HUDEP-2 (cell line): ENCODE measurements around the gene ZNF519.
A peak's percentile ranks its signal among the peaks of the same experiment; 100 is the strongest.
"Not testable (repeated sequence)": the region's sequence is repeated elsewhere in the genome, so short reads cannot be mapped to it uniquely, and the experiment has no call there.

Source experiments
- DNase-seq, 76 experiments: peaks; one replicate each; lab custom pipeline; 2025; ENCODE audit not compliant: unreplicated experiment in 76 of 76; lab: John Stamatoyannopoulos, UW

Gene ZNF519

GRCh38 chr18:14132271-14132700 lies at the start of gene ZNF519:
Gene ZNF519, minus strand, starts transcription at chr18:14132435. Its CDS starts 158 bp downstream, at chr18:14132277.
- DNase-seq, result peak in 74 of 76 experiments; percentile 25 to 97 (median 74)

- no peak for DNase-seq
Observed at GRCh38 chr18:14179306-14179705, 47.1 kb upstream of the ZNF519 start.

DNA sequence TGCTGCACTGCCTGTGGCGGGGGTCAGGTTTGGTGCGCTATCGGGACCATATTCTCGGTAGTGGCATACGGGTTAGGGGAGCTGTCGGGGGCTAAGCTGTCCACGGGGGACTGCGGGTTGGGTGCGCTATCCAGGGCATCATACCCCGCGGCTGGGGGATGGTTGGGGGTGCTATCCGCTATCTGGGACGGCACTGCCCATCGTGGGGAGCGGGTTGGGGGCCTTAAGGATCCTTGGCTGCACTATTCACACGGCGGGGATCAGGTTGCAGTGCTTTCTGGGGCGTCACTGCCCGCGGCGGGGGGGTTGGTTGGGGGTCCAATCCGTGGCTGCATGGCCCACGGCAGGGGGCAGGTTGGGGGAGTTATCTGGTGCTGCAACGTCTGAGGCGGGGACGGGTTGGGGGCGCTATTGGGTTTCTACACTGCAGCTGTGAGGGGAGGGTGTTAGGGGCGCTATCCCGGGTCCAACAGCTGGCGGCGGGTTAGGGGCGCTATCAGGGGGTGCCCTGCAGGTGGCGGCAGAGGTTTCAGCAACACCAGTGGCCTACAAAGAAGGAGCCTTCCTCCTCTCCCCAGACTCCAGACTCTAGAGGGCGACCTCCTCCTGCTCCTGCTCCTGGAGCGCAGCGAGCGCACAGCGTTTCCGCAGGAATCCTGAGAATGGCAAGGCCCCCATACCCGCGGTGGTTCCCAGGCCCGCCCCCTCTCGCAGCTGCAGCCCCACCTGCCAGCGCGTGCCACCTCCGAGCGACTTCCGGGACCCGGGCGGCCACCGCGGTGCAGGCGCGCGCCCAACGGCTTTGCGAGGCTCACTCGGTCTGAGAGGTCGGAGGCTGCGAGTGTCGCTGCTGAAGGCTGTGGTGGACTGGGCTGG lies 46.3 kb upstream of the ZNF519 start:
- DNase-seq, result peak in 46 of 76 experiments; percentile 0 to 68 (median 25)

- DNase-seq, result not testable (repeated sequence)
Observed at GRCh38 chr18:14177540-14178320, 45.5 kb upstream of the ZNF519 start.

DNA sequence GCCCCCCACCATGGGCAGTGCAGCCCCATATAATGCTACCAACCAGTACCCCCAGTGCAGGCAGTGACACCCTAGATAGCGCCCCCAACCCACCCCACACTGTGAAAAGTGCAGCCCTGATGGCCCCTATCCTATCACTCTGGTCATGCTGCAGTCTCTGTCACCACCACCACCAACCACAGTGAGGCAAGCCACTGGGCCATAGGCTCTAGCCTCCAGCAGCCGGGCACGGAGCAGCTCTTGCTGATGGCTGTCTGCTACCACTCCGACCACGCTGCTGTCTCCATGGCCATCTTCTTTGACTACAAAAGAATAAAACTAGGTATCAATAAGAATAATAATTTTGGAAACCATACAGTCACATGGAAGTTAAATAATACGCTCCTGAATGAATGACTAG lies 43.2 kb upstream of the ZNF519 start:
- DNase-seq, result not testable (repeated sequence)

- DNase-seq, result no peak
Observed at GRCh38 chr18:14174706-14175085, 42.5 kb upstream of the ZNF519 start.

- not testable (repeated sequence) for DNase-seq
Observed at GRCh38 chr18:14174002-14174705, 41.9 kb upstream of the ZNF519 start.

- not testable (repeated sequence) for DNase-seq
Observed at GRCh38 chr18:14173116-14173951, 41.1 kb upstream of the ZNF519 start.

GRCh38 chr18:14172142-14173115 lies 40.2 kb upstream of the ZNF519 start:
- DNase-seq, result not testable (repeated sequence)

- not testable (repeated sequence) for DNase-seq
Observed at GRCh38 chr18:14171301-14172141, 39.3 kb upstream of the ZNF519 start.

DNA sequence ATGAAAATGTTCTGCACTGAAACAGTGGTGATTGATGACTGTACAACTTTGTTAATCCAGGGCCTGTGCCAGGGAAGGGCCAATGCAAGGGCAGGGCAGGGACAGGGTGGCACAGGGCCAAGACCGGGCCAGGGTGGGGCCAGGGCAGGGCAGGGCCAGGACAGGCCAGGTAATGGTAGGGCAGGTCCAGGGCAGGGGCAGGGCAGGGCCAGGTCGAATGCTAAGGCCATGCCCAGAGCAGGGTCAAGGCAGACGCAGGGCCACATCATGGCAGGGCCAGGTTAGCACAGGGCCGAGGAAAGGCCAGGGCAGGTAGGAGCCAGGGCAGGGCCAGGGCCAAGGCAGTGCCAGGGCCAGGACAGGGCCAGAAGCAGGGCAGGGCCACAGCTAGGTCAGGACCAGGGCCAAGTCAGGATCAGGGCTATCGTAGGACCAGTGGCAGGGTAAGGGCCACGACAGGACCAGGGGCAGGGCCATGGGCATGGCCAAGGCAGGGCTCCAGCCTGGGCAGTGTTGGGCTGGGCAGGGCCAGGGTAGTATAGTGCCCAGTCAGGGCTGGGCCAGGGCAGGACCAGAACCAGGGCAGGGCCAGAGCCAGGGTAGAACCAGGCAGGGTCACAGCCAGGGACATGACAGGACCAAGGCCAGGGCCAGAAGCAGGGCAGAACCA lies 38.3 kb upstream of the ZNF519 start:
- not testable (repeated sequence) for DNase-seq

GRCh38 chr18:14162915-14163314 lies 30.7 kb upstream of the ZNF519 start:
- not testable (repeated sequence) for DNase-seq

DNA sequence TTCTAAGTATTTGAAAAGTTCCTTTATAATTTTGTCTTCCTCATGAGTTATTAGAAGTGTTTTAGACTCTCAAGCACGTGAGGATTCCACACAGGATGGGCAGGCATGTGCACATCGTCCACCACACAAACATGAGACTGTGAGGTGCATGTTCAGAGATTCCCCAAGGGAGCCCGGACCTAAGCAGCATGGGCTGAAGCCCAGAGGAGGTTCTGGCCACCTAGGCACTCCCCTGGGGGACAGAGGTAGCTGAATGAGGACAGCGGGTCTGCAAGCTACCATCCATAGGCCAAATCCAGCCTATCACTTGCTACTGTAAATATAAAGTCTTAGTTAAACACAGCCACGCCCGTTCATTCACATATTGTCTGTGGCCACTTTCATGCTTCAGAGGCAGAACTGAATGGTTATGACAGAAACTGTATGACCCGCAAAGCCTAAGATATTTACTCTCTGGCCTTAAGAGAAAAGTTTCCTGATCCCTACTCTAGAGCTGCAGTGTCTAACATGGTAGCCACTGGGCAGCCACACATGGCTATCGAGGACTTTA lies 19.4 kb upstream of the ZNF519 start:
- not testable (repeated sequence) for DNase-seq

GRCh38 chr18:14150766-14151165 lies 18.5 kb upstream of the ZNF519 start:
- DNase-seq, result not testable (repeated sequence)

DNA sequence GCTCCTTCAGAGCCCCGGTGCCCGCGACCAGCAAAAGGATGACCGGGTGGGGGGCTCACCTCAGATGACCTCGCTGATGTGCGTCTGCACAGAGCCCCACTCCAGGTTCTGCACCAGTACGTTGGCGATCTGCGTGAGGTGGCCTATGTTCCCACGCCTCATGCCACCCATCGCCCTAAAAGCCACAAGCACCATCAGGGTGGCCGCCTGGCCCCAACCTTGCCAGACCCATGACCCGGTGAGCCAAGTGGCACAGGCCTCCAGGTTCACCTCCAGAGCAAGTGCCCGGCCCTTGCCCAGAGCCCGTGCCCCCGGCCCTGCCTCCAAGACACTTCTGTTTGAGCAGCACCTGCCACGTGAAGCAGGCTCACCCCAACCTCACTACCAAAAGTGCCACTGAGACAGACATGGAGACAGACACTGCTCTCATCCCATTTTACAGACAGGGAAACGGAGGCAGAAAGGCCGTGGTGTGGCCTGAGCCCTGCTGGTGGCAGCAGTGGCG lies 17.7 kb upstream of the ZNF519 start:
- DNase-seq, result not testable (repeated sequence)

DNA sequence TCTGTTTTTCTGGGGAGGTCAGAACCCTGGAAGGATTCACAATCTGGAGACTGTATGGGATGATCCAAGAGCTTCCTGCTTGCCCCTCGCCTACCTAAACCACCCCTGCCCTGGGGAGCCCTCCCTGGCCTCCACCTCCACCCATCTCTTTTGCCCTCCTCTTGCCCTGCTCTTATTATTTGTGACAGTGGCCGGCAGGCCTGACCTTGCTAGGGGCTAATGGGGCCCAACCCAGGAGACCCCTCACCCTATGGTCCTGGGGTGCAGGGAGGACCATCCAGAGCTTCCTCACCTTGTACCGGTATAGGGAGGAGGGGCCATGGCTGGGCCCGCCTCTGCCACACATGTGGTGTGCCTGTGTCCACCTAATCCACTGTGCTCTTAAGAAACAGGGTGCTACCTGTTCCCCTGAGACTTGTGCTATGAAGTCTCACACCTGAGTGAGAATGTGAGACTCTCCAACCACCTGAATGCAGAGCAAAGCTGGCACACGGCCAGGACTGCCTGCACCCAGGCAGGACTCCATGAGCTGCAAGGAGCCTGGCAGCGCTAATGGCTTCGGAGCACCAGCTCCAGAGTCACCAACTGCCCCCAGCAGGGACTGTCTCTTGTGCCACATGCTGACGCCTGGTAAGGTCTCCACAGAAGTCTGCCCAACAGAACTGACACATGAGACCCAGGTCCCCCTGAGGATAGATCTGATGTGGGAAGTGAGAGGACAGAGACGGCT lies 17.1 kb upstream of the ZNF519 start:
- DNase-seq, result not testable (repeated sequence)
